Measurements from ENCODE around the gene GATAD2A. TPM values are rescaled to one million over a fixed set of nuclear protein-coding genes. Genes with fewer than 3 reads are reported as not detected.
A peak's percentile ranks its signal among the peaks of the same experiment; 100 is the strongest.
"Not testable (repeated sequence)": the region's sequence is repeated elsewhere in the genome, so short reads cannot be mapped to it uniquely, and the experiment has no call there.

Gene GATAD2A
- total RNA-seq, 2 donors from 2014 or later, result 88.0 to 160 TPM

- Mint-ChIP-seq H3K4me1 (peaks cover 43% of the 10 kb centered on the region), H3K27me3 (no peaks in the 10 kb centered on the region), H3K9me3 (peaks cover 12% of the 10 kb centered on the region), H3K27ac (peak overlapping the region; percentile 38), H3K36me3 (ENCODE audit: low read depth) (peaks cover 82% of the 10 kb centered on the region), H3K4me3 (no peak overlapping the region)
- no peak for ATAC-seq (replicated peaks)
These were observed 65.1 kb downstream of the GATAD2A start for GRCh38 chr19:19470579-19470978.

GRCh38 chr19:19471682-19472081 is 66.2 kb downstream of the GATAD2A start:
- Mint-ChIP-seq H3K27me3 (no peaks in the 10 kb centered on the region), H3K4me3 (peak overlapping the region; percentile 66), H3K27ac (peak overlapping the region; percentile 79), H3K4me1 (peaks cover 55% of the 10 kb centered on the region), H3K9me3 (peaks cover 12% of the 10 kb centered on the region), H3K36me3 (ENCODE audit: low read depth) (peaks cover 80% of the 10 kb centered on the region)
- ATAC-seq (replicated peaks), result no peak

- H3K9me3 Mint-ChIP-seq, result peaks cover 12% of the 10 kb centered on the region
- peaks cover 80% of the 10 kb centered on the region for H3K36me3 Mint-ChIP-seq (ENCODE audit: low read depth)
- not testable (repeated sequence) for H3K27me3 Mint-ChIP-seq; ATAC-seq (replicated peaks)
- peaks cover 59% of the 10 kb centered on the region for H3K4me1 Mint-ChIP-seq
- peak overlapping the region; percentile 79 for H3K27ac Mint-ChIP-seq
- peak overlapping the region; percentile 66 for H3K4me3 Mint-ChIP-seq
These were observed 66.6 kb downstream of the GATAD2A start for GRCh38 chr19:19472106-19472505.

DNA sequence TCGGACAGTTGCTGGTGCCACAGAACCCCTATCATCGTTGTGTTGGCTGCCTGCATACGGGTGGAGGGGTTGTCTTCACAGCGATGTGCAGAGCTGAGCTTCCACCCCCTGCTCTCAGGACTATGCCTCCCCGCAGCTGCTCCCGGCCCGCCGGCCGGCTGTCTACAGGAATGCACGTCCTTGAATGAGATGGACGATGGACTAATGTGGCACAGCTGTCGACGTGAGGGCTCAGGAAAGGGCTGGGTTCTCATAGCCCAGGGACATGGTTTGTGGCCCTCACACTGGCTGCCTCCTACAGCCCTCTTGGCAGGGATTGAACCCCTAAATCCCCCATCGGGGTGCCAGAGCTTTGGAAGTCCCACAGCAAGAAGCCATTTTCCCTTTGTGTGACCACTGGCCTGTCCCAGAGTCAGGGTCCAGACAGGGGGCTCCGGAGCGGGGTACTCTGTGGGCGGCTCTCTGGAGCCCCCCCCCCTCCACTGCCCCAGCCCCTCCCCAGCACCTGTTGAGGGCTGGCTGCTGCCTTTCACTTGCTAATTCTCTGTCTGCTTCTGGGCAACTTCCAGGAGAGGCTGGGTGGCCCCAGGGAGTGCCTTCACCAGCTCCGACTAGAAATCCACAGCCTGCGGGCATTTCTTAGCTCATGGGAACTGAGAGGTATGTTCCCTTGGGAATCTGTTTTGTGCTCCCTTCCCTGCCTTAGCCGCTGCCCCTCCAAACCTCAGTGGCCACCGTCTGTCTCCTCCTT is 69.7 kb downstream of the GATAD2A start:
- Mint-ChIP-seq H3K27me3 (no peaks in the 10 kb centered on the region), H3K4me3 (peak overlapping the region; percentile 69)
- ATAC-seq (replicated peaks), result no peak

DNA sequence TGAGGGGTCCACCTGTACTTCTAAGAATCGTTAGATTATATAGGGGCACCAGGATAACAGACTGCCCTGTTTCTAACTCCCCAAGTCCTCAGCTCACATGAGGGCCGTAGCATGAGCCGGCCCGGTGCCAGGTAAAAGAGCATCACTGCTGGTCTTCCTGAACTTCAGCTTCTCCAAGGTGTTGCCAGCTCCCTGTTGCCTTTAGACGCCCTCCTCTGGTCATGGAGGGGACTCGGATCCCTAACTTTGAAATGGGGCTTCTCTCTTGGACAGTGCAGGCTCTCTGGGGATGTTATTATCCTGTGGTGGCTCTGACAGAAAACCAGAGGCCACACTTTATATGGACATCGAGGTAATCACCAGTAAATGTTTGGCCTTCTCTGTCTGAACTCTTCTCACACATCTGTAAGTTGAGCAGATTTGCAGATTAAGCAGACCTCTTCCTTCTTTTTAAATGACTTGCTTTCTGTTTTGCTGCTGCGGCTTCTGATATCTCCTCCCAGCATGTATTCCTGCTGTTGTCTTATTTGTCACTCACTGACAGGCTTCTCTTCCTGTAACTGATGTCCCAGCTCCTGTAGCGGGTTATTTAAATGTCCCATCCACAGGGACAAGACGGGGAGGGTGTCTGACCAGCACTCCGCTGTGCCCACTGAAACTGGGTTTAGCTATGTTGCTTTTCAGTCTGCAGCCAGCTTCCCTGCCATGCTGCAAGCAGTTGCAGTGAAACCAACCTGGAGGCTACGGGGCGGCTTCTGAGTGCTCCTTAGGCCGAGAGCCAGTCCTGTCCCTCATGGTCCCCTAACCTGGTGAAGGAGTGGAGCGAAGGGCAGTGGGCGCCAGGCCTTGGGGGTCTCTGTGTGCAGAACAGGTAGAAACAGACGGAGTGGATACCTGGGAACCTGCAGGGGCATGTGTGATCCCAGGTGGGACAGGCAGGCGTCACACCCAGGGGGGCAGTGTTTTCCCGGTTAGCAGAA is 70.7 kb downstream of the GATAD2A start:
- peak overlapping the region; percentile 69 for H3K4me3 Mint-ChIP-seq
- no peak for ATAC-seq (replicated peaks)
- peaks cover 68% of the 10 kb centered on the region for H3K4me1 Mint-ChIP-seq
- H3K27me3 Mint-ChIP-seq, result no peaks in the 10 kb centered on the region
- peaks cover 81% of the 10 kb centered on the region for H3K36me3 Mint-ChIP-seq (ENCODE audit: low read depth)
- no peaks in the 10 kb centered on the region for H3K9me3 Mint-ChIP-seq
- peak overlapping the region; percentile 95 for H3K27ac Mint-ChIP-seq

More for the DNA sequence above, 69.7 kb downstream of the GATAD2A start:
- Mint-ChIP-seq H3K36me3 (ENCODE audit: low read depth) (peaks cover 81% of the 10 kb centered on the region), H3K27ac (peak overlapping the region; percentile 95), H3K4me1 (peaks cover 66% of the 10 kb centered on the region), H3K9me3 (no peaks in the 10 kb centered on the region)

GRCh38 chr19:19477705-19478383 is 72.4 kb downstream of the GATAD2A start:
- ATAC-seq (replicated peaks), result no peak
- peaks cover 57% of the 10 kb centered on the region for H3K4me1 Mint-ChIP-seq
- peak overlapping the region; percentile 95 for H3K27ac Mint-ChIP-seq
- peak overlapping the region; percentile 69 for H3K4me3 Mint-ChIP-seq
- no peaks in the 10 kb centered on the region for H3K27me3 Mint-ChIP-seq
- no peaks in the 10 kb centered on the region for H3K9me3 Mint-ChIP-seq
- H3K36me3 Mint-ChIP-seq (ENCODE audit: low read depth), result peaks cover 75% of the 10 kb centered on the region

DNA sequence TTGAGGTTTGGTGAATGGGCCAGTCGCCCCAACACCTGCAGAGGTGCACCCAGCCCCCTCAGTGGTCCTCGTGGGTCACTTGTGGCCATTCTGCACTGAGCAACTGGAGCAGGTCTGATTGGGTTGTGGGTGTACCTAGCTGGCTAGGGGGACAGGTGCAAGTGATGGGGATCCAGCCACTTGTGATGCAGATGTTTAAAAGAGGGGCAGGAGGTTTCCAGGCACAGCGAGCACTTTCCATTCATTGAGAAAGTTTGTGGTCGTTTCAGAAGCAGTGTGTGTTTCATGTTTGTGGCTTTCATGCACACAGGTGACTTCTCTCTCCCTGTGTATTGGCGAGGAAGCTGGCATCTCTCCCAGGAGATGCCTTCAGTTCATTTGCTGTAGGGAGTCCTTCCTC is 75.2 kb downstream of the GATAD2A start:
- no peak overlapping the region for H3K27ac Mint-ChIP-seq
- peak; percentile 83 for ATAC-seq (replicated peaks)
- peak overlapping the region; percentile 30 for H3K4me3 Mint-ChIP-seq
- H3K4me1 Mint-ChIP-seq, result peaks cover 36% of the 10 kb centered on the region
- H3K27me3 Mint-ChIP-seq, result no peaks in the 10 kb centered on the region
- H3K36me3 Mint-ChIP-seq (ENCODE audit: low read depth), result peaks cover 57% of the 10 kb centered on the region
- H3K9me3 Mint-ChIP-seq, result no peaks in the 10 kb centered on the region

GRCh38 chr19:19482809-19483596 is 77.5 kb downstream of the GATAD2A start:
- peak; percentile 58 for ATAC-seq (replicated peaks)
- H3K9me3 Mint-ChIP-seq, result no peaks in the 10 kb centered on the region
- H3K27me3 Mint-ChIP-seq, result no peaks in the 10 kb centered on the region
- no peak overlapping the region for H3K4me3 Mint-ChIP-seq
- H3K36me3 Mint-ChIP-seq (ENCODE audit: low read depth), result peaks cover 36% of the 10 kb centered on the region
- peaks cover 21% of the 10 kb centered on the region for H3K4me1 Mint-ChIP-seq
- no peak overlapping the region for H3K27ac Mint-ChIP-seq

DNA sequence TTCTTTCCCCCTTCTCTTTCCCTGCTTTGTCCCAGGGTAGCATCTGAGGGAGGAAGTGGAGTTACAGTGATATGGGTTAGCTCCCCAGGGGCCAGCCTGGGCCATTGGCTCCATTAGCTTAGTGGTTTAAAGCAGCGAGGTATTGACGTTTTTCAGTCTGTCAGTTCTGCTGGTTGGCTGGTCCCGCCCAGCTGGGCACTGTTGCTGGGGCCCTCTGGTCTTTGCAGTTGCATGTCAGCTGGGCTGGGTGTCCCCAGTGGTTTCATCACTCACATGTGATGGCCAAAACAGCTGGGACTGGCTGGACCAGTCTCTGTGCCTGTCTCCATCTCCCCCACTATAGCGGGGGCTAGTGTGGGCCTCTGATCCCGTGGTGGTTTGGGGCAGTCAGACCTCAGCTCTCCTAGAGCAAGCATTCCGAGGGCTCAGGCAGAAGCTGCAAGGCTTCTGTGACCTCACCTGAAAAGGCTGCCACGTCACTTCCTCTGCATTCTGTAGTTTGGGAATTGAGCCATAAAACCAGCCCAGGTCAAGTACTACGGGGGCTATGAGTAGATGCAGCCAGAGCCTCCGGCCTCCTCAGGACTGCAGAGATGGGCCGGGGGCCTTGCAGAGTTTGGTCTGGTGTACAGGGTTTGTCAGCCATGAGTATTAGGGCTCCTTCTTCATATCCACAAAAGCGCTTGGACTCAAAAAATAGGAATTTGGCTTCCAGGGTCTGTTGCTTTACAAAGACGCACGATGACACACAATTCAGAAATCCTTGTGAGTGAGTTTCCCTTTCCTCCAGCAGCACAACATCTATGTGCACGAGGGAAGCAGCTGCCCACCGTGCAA is 79.9 kb downstream of the GATAD2A start:
- peak overlapping the region; percentile 54 for H3K27ac Mint-ChIP-seq
- ATAC-seq (replicated peaks), result no peak
- H3K27me3 Mint-ChIP-seq, result no peaks in the 10 kb centered on the region
- H3K4me3 Mint-ChIP-seq, result no peak overlapping the region
- peaks cover 27% of the 10 kb centered on the region for H3K4me1 Mint-ChIP-seq
- H3K36me3 Mint-ChIP-seq (ENCODE audit: low read depth), result peaks cover 22% of the 10 kb centered on the region
- H3K9me3 Mint-ChIP-seq, result no peaks in the 10 kb centered on the region

DNA sequence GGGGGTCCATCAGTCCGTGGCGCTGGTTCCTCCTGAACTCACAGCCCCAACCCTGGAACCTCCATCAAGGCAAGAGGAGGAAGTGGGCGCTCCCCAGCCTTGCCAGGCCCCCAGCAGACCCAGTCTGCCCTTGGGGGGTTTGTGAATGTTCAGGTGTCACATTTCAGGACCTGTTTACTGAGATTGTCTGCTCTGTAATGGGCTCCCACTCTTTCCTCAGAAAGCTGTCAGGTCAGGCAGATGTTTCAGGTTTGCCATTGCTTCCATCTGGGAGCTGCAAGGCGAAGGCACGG is 80.5 kb downstream of the GATAD2A start:
- Mint-ChIP-seq H3K27me3 (no peaks in the 10 kb centered on the region), H3K27ac (no peak overlapping the region), H3K4me1 (peaks cover 25% of the 10 kb centered on the region), H3K4me3 (no peak overlapping the region), H3K9me3 (no peaks in the 10 kb centered on the region), H3K36me3 (ENCODE audit: low read depth) (peaks cover 22% of the 10 kb centered on the region)
- no peak for ATAC-seq (replicated peaks)

- no peaks in the 10 kb centered on the region for H3K27me3 Mint-ChIP-seq
- peaks cover 25% of the 10 kb centered on the region for H3K4me1 Mint-ChIP-seq
- no peak overlapping the region for H3K4me3 Mint-ChIP-seq
- H3K36me3 Mint-ChIP-seq (ENCODE audit: low read depth), result peaks cover 22% of the 10 kb centered on the region
- no peaks in the 10 kb centered on the region for H3K9me3 Mint-ChIP-seq
- ATAC-seq (replicated peaks), result no peak
- peak overlapping the region; percentile 96 for H3K27ac Mint-ChIP-seq
These were observed 81.0 kb downstream of the GATAD2A start for GRCh38 chr19:19486343-19487076.

DNA sequence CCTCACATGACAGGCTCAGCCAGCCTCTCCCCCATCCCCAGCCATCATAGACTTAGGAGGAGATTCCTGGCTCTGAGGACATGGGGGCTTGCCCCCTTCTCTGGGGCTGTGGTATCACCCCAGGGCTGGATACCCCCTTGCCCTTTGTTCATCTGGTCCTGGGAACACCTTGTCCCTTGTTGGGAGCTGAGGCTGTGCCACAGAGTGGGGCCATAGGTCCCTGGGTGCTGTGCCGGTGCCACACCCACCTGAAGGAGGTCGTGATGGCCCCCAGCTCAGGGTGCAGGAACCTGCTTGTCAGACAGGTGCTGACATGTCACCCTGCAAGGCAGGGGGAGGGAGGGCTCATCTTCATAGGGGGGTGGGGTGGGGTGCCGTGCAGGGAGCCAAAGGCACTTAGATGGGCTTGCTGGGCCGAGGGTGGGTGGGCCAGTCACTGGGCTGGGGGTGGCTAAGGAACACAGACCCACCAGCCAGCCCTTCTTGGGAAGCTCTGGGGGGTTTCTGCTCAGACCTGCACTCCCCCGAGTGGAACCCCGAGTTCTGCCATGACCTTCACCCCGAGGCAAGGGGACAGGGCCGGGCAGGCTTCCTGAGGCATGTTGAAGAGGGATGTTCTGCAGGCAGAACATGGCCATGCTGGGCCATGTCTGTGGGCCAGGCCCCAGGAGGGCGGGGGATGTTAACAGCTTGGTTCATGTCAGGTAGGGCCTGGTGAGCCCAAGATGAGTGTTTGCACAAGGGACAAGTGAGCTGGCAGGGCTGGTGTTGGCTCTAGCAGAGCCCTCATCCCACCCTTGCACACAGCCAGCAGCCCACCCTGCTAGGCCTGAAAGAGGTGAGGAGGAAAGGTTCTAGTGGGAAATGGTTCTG is 81.8 kb downstream of the GATAD2A start:
- ATAC-seq (replicated peaks), result no peak
- Mint-ChIP-seq H3K9me3 (no peaks in the 10 kb centered on the region), H3K4me3 (peak overlapping the region; percentile 70), H3K27me3 (no peaks in the 10 kb centered on the region), H3K27ac (peak overlapping the region; percentile 96), H3K36me3 (ENCODE audit: low read depth) (peaks cover 23% of the 10 kb centered on the region), H3K4me1 (peaks cover 25% of the 10 kb centered on the region)
